ENCODE results near the gene WDR53. TPM values are rescaled to one million over a fixed set of nuclear protein-coding genes. Genes with fewer than 3 reads are reported as not detected.
"Not testable (repeated sequence)": the region's sequence is repeated elsewhere in the genome, so short reads cannot be mapped to it uniquely, and the experiment has no call there.

The WDR53 gene
- polyA plus RNA-seq, 2 of the 4 experiments (the other 2 are of a cell fraction) = 10.8 to 12.0 TPM

DNA sequence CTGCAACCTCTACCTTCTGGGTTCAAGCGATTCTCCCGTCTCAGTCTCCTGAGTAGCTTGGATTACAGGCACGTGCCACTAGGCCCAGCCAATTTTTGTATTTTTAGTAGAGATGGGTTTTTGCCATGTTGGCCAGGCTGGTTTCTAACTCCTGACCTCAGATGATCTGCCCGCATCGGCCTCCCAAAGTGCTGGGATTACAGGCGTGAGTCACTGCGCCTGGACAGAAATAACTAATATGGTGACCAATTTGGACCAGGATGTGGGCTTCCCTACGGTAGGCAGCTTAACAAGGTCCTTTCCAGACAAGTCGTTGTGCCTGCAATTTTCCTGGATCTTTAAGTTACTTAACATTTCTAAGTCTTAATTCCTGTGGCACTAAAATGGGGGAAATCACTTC lies 14.8 kb downstream of the WDR53 start:
- Histone ChIP-seq H3K4me2 (no peak overlapping the region), H3K27ac (no peak overlapping the region), H3K4me3 (no peak overlapping the region), H3K9me3 (peaks cover 13% of the 10 kb centered on the region; the same call in 2 of the 3 replicates), H3K4me1 (no peaks in the 10 kb centered on the region)
- 89% methylated on average over 9 of the region's 9 CpGs for WGBS (ENCODE audit: missing lambda C conversion rate)
- DNase-seq (ENCODE audit: low read depth in 1 of 2, low spot score in 1 of 2) (no peak), FAIRE-seq (no peak), ATAC-seq (no peak)
- ChIA-PET CTCF (interaction anchor here (0.5 to 3.7 kb wide), 2 partner anchors 25 to 483 kb away, joined by 3 to 18 read pairs; no protein-coding TSS in a partner anchor), POLR2A (no interaction called here)
- no peak for TF ChIP-seq NPAS2 (CRISPR knock-in tag; IDR thresholded peaks at IDR 0.05; ENCODE audit: borderline replicate concordance)
- no peak for TF ChIP-seq HOXB5 (CRISPR knock-in tag; IDR thresholded peaks at IDR 0.05)
- no peak for TF ChIP-seq HEYL (CRISPR knock-in tag; IDR thresholded peaks at IDR 0.05)
- TF ChIP-seq, protein P1, sequence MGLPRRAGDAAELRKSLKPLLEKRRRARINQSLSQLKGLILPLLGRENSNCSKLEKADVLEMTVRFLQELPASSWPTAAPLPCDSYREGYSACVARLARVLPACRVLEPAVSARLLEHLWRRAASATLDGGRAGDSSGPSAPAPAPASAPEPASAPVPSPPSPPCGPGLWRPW (IDR thresholded peaks at IDR 0.05) = no peak
- no peak for TF ChIP-seq POLR2A (IDR thresholded peaks at IDR 0.05; ENCODE audit: low read length)
- no peak for TF ChIP-seq JUN (IDR thresholded peaks at IDR 0.05)
- no peak for TF ChIP-seq EP300 (IDR thresholded peaks at IDR 0.05)
- TF ChIP-seq RFX5 (IDR thresholded peaks at IDR 0.05) = no peak

DNA sequence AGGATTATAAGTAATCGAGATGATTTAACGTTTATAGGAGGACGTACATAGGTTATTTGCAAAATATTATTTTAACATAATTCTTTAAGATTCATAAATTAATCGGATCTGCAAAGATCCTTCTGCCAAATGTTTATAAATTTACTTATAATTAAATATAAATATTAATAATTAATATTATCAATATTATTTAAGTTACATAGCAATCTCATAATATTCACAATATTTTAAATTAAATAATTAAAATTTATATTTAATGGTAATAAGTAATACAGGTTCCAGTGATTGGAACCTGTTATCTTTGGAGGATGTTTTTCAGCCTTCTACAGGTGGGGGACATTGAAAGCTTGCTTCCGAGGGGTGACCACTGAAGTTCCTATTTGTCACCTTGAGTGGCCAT lies 16.1 kb downstream of the WDR53 start:
- Histone ChIP-seq H3K4me2 (no peak overlapping the region), H3K9me3 (peaks cover 13% of the 10 kb centered on the region; the same call in 2 of the 3 replicates), H3K4me1 (no peaks in the 10 kb centered on the region), H3K4me3 (no peak overlapping the region), H3K27ac (no peak overlapping the region)
- TF ChIP-seq MAFK (IDR thresholded peaks at IDR 0.05; ENCODE audit: partially characterized antibody) (no peak), MYC (IDR thresholded peaks at IDR 0.05; ENCODE audit: borderline replicate concordance, low read length) (no peak), RAD21 (conservative IDR thresholded peaks at IDR 0.05 in 1 of 2, IDR thresholded peaks at IDR 0.05 in 1 of 2) (no peak), CBX2 (IDR thresholded peaks at IDR 0.05; ENCODE audit: borderline replicate concordance, low read depth) (no peak), SMC3 (IDR thresholded peaks at IDR 0.05) (no peak), MAZ (IDR thresholded peaks at IDR 0.05; ENCODE audit: borderline replicate concordance, low read depth, low read length) (no peak), CHD4 (IDR thresholded peaks at IDR 0.05; ENCODE audit: borderline replicate concordance) (no peak), ZC3H11A (IDR thresholded peaks at IDR 0.05) (no peak), FOXS1 (CRISPR knock-in tag; IDR thresholded peaks at IDR 0.05) (no peak), RCOR1 (IDR thresholded peaks at IDR 0.05; ENCODE audit: low read depth, low read length) (no peak)
- TF ChIP-seq, protein P2, sequence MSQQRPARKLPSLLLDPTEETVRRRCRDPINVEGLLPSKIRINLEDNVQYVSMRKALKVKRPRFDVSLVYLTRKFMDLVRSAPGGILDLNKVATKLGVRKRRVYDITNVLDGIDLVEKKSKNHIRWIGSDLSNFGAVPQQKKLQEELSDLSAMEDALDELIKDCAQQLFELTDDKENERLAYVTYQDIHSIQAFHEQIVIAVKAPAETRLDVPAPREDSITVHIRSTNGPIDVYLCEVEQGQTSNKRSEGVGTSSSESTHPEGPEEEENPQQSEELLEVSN (IDR thresholded peaks at IDR 0.05; ENCODE audit: borderline replicate concordance, low read depth) = no peak
- TF ChIP-seq, protein P3, sequence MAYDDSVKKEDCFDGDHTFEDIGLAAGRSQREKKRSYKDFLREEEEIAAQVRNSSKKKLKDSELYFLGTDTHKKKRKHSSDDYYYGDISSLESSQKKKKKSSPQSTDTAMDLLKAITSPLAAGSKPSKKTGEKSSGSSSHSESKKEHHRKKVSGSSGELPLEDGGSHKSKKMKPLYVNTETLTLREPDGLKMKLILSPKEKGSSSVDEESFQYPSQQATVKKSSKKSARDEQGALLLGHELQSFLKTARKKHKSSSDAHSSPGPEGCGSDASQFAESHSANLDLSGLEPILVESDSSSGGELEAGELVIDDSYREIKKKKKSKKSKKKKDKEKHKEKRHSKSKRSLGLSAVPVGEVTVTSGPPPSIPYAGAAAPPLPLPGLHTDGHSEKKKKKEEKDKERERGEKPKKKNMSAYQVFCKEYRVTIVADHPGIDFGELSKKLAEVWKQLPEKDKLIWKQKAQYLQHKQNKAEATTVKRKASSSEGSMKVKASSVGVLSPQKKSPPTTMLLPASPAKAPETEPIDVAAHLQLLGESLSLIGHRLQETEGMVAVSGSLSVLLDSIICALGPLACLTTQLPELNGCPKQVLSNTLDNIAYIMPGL (CRISPR knock-in tag; IDR thresholded peaks at IDR 0.05; ENCODE audit: borderline replicate concordance) = no peak
- TF ChIP-seq, protein P4, sequence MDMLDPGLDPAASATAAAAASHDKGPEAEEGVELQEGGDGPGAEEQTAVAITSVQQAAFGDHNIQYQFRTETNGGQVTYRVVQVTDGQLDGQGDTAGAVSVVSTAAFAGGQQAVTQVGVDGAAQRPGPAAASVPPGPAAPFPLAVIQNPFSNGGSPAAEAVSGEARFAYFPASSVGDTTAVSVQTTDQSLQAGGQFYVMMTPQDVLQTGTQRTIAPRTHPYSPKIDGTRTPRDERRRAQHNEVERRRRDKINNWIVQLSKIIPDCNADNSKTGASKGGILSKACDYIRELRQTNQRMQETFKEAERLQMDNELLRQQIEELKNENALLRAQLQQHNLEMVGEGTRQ (IDR thresholded peaks at IDR 0.05) = no peak
- DNase-seq (ENCODE audit: low read depth in 1 of 2, low spot score in 1 of 2) (no peak), ATAC-seq (no peak), FAIRE-seq (no peak)
- ChIA-PET CTCF (interaction anchor here (0.6 to 1.1 kb wide), 2 partner anchors 133 to 364 kb away, joined by 3 read pairs; no protein-coding TSS in a partner anchor), POLR2A (no interaction called here)
- 92% methylated on average over 5 of the region's 5 CpGs for WGBS (ENCODE audit: missing lambda C conversion rate)

DNA sequence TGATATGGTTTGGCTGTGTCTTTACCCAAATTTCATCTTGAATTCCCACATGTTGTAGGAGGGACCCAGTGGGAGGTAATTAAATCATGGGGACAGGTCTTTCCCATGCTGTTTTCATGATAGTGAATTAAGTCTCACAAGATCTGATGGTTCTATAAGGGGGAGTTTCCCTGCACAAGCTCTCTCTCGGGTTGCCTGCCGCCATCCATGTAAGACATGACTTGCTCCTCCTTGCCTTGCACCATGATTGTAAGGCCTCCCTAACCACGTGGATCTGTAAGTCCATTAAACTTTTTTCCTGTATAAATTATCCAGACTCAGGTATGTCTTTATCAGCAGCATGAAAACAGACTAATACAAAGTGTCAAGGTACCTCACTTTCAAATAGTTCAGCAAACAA lies 18.2 kb downstream of the WDR53 start:
- H3K9me3 ChIP-seq = peaks cover 13% of the 10 kb centered on the region; the same call in 2 of the 3 replicates
- H3K4me2 ChIP-seq; POLR2A ChIA-PET; H3K4me3 ChIP-seq; FAIRE-seq; H3K27ac ChIP-seq; DNase-seq (ENCODE audit: low read depth in 1 of 2, low spot score in 1 of 2); H3K4me1 ChIP-seq; ATAC-seq: not testable (repeated sequence)
- 65% methylated on average over 3 of the region's 3 CpGs for WGBS (ENCODE audit: missing lambda C conversion rate)
- CTCF ChIA-PET = interaction anchor here (1.0 kb wide), 1 partner anchor 12 kb away, joined by 3 read pairs; no protein-coding TSS in a partner anchor

DNA sequence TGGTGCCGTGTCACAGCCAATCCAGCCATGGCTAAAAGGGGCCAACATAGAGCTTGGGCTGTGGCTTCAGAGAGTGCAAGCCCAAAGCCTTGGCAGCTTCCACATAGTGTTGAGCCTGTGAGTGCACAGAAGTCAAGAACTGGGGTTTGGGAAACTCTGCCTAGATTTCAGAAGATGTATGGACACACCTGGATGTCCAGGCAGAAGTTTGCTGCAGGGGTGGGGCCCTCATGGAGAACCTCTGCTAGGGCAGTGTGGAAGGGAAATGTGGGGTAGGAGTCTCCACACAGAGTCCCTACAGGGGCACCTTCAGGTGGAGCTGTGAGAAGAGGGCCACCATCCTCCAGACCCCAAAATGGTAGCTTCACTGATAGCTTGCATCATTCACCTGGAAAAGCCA lies 19.0 kb downstream of the WDR53 start:
- H3K4me1 ChIP-seq; ATAC-seq; FAIRE-seq; H3K27ac ChIP-seq; POLR2A ChIA-PET; DNase-seq (ENCODE audit: low read depth in 1 of 2, low spot score in 1 of 2); H3K4me2 ChIP-seq; H3K4me3 ChIP-seq: not testable (repeated sequence)
- WGBS (ENCODE audit: missing lambda C conversion rate) = 100% methylated on average over 1 of the region's 1 CpG
- CTCF ChIA-PET = interaction anchor here (0.7 to 1.0 kb wide), 2 partner anchors 11 to 431 kb away, joined by 3 read pairs; no protein-coding TSS in a partner anchor
- peaks cover 13% of the 10 kb centered on the region; the same call in 2 of the 3 replicates for H3K9me3 ChIP-seq
